Measurements from ENCODE around the gene MMP11.

GRCh38 chr22:23745791-23746190, 26.9 kb upstream of the MMP11 start:
- TF ChIP-seq CTCF (conservative IDR thresholded peaks at IDR 0.05; ENCODE audit: low read depth in 2 of 2) = no peak
- TF ChIP-seq EZH2 (IDR thresholded peaks at IDR 0.05; ENCODE audit: low read depth, unreplicated experiment) = no peak
- TF ChIP-seq ZNF331 (CRISPR knock-in tag; IDR thresholded peaks at IDR 0.05; ENCODE audit: low read depth) = no peak
- TF ChIP-seq EZH2phosphoT487 (IDR thresholded peaks at IDR 0.05; ENCODE audit: unreplicated experiment) = no peak
- TF ChIP-seq ETS1 (IDR thresholded peaks at IDR 0.05) = no peak
- TF ChIP-seq POLR2AphosphoS5 (IDR thresholded peaks at IDR 0.05; ENCODE audit: low read depth) = no peak
- no peak for TF ChIP-seq ZNF114 (CRISPR knock-in tag; IDR thresholded peaks at IDR 0.05)
